Activated effector memory CD4-positive, alpha-beta T cell treated with Interleukin-2 at 50 U/mL for 16 hours (primary cell): Measurements from ENCODE around the gene SLC39A10.

ENCODE experiments used
- DNase-seq: peaks from one replicate; pipeline ENCODE4 v3.0.0-alpha.2; 2020

SLC39A10 gene

GRCh38 chr2:195730912-195731311 lies 73.9 kb downstream of the SLC39A10 start:
- DNase-seq: no peak

GRCh38 chr2:195732574-195732973 lies 75.5 kb downstream of the SLC39A10 start:
- DNase-seq: no peak

- no peak for DNase-seq
Observed at GRCh38 chr2:195733831-195734230, 76.8 kb downstream of the SLC39A10 start.

GRCh38 chr2:195734395-195734794 lies 77.4 kb downstream of the SLC39A10 start:
- DNase-seq: no peak

- DNase-seq: no peak
Observed at GRCh38 chr2:195734931-195735330, 77.9 kb downstream of the SLC39A10 start.

- no peak for DNase-seq
Observed at GRCh38 chr2:195735347-195735746, 78.3 kb downstream of the SLC39A10 start.

GRCh38 chr2:195737511-195738325 lies 80.7 kb downstream of the SLC39A10 start:
- no peak for DNase-seq

GRCh38 chr2:195741191-195741590 lies 84.2 kb downstream of the SLC39A10 start:
- DNase-seq: no peak

GRCh38 chr2:195756218-195756942 lies 99.4 kb downstream of the SLC39A10 start:
- no peak for DNase-seq

- DNase-seq: no peak
Observed at GRCh38 chr2:195758846-195759245, 101.8 kb downstream of the SLC39A10 start.

- DNase-seq: no peak
Observed at GRCh38 chr2:195759877-195760276, 102.9 kb downstream of the SLC39A10 start.

- DNase-seq: no peak
Observed at GRCh38 chr2:195763866-195764265, 106.8 kb downstream of the SLC39A10 start.

- DNase-seq: no peak
Observed at GRCh38 chr2:195766691-195767090, 109.7 kb downstream of the SLC39A10 start.

GRCh38 chr2:195768431-195768830 lies 111.4 kb downstream of the SLC39A10 start:
- DNase-seq: no peak

- DNase-seq: no peak
Observed at GRCh38 chr2:195769975-195770374, 112.9 kb downstream of the SLC39A10 start.

GRCh38 chr2:195779491-195779890 lies 122.5 kb downstream of the SLC39A10 start:
- DNase-seq: no peak

GRCh38 chr2:195782156-195782555 lies 125.1 kb downstream of the SLC39A10 start:
- no peak for DNase-seq
